C4-2B (cell line): Measurements from ENCODE around the gene ADAM12.

Source experiments
- CTCF ChIP-seq: fragments of 450-650 bp; conservative IDR thresholded peaks from 2 replicates; pipeline ENCODE4 v1.5.1; 2017; ENCODE audit warnings: mild to moderate bottlenecking
- ZFX ChIP-seq: fragments of 450-650 bp; IDR thresholded peaks from 2 replicates; pipeline ENCODE4 v1.6.1; 2017

GRCh38 chr10:126384269-126384873, 3.9 kb downstream of the ADAM12 start:
- TF ChIP-seq CTCF (no peak), ZFX (no peak)
